NCI-H2196 (cell line): ENCODE results near the gene TNKS1BP1.

ENCODE experiments used
- DNase-seq: peaks from one replicate; lab custom pipeline; 2025; ENCODE audit not compliant: unreplicated experiment; lab: John Stamatoyannopoulos, UW

The TNKS1BP1 gene

DNA sequence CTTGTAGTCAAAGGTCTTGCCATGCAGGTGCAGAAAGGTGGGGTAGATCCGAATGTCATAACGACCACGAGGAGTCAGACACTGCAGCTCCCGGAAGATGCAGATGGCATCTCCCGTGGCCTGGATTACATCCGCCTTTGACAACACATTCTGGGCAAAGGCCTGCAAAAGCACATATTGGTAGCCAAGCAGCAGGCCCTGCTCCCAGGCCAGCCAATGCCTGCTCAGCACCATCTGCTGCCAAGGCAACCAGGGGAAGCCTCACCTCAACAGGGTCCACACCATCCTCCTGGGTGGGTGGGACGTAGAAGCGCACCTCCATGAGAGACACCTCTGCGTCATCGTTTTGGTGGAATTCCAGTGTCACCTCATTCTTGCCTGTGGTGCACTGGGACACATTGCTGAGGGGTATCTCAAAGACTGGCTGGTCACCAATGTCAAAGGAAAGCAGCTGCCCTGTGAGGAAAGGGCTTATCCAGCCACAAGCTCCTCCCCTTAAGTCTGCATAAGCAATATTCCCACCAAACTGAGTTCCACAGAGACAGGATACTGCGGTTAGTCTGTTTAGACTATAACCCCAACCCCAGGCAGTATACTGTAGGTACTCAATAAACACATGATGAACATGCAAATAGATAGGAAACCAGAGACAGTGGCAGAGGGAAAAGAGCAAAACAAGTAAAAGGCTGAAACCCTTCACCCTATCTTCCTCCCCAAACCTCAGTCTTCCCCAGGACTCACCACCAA is 8.1 kb upstream of the TNKS1BP1 start:
- no peak for DNase-seq

DNA sequence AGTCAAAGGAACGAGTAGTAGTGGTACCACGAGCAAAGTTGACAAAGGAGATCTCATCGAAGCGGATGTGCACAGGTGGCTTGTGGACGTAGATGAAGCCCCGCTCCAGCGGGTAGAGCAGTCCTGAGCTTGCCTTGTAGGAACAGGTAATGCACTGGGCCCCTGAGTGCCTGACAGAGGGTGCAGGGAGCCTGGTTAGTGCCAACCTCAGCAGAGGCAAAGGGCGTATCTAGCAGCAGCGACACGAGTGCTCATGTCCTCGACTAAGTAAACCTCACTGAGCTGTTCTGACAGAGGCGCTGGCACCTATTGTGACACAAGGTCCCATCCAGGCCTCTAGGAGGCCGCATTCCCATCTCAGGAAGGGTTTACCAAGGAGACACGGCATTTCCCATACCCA is 7.0 kb upstream of the TNKS1BP1 start:
- DNase-seq, result no peak

- no peak for DNase-seq
Measured at GRCh38 chr11:57330029-57330428, 5.3 kb upstream of the TNKS1BP1 start.

- no peak for DNase-seq
Measured at GRCh38 chr11:57327721-57328120, 3.0 kb upstream of the TNKS1BP1 start.

GRCh38 chr11:57325735-57326048 is 940 bp upstream of the TNKS1BP1 start:
- DNase-seq, result peak; percentile 67

DNA sequence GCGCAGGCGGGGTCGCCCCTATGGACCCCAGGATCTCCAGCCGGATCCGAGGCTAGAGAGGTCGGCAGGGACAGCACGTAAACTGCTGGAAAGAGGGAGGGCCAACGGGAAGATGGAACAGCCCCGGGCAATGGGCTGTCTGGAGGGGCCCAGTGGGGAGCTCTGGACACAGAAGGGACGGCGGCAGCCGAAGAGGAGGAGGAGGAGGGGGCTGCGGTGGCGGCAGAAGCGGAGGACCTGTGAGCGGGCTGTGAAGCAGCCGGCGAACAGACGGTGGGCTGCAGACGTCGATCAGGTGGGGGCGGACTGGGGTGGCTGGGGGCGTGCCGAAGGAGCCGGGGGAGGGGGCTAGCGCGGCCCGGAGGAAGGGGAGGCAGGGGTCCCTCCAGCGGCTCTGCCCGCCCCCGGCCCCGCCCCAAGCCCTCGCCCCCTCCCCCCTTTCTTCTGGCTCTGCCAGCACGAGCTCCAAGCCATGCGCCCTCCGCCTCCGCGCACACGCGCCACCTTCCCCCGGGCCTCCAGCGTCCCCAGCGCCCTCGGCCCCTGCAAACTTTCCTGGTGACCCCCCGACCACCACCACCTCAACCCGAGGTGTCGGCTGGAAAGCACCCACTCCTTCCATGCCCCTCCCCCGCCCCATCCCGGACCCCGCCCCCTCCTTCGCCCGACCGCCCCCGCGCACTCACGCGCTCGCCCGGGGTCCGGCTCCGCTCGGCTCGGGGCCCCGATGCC is 432 bp downstream of the TNKS1BP1 start:
- no peak for DNase-seq

- no peak for DNase-seq
Measured at GRCh38 chr11:57323855-57324153, 948 bp downstream of the TNKS1BP1 start.

- no peak for DNase-seq
Measured at GRCh38 chr11:57323167-57323854, 1.4 kb downstream of the TNKS1BP1 start.

DNA sequence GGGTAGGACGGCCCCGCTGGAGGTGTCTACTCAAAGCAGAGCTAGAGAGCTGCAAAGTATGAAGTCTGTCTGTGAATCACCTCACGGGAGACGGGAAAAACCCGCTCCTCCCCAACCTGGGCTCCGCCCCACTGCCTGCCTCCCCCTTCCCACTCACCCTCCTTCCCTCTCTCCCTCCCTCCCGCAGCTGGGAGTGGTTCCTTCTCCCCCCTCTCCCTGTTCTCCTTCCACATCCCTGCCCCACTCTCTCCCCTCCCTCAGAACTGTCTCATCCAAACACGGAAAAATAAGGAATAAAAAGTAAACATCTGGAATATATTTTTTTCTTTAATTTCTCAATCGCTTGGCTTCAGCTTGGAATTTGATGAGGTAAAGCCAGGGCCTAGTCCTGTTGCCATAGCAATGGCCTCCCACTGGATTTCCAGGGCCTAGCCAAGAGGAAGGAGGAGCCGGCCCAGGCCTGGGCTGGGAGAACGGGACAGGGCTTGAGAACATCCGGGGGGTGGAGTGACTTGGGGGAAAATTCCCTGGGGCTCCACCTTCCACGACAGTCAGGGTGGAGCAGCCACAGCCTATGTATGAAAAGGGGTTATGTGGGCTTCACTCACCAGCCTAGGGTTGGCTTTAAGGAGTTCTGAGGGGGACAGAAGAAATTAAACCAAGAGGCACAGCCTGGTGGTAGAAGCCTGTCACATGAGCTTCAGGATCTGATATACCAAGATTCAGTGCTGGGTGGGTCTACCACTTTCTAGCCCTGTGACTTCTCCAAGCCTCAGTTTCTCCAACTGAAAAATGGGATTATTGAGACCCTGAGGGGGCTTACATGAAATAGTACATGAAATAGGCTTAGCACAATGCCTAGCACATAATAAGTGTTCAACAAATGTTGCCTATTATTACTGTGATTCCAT is 2.2 kb downstream of the TNKS1BP1 start:
- peak; percentile 82 for DNase-seq

DNA sequence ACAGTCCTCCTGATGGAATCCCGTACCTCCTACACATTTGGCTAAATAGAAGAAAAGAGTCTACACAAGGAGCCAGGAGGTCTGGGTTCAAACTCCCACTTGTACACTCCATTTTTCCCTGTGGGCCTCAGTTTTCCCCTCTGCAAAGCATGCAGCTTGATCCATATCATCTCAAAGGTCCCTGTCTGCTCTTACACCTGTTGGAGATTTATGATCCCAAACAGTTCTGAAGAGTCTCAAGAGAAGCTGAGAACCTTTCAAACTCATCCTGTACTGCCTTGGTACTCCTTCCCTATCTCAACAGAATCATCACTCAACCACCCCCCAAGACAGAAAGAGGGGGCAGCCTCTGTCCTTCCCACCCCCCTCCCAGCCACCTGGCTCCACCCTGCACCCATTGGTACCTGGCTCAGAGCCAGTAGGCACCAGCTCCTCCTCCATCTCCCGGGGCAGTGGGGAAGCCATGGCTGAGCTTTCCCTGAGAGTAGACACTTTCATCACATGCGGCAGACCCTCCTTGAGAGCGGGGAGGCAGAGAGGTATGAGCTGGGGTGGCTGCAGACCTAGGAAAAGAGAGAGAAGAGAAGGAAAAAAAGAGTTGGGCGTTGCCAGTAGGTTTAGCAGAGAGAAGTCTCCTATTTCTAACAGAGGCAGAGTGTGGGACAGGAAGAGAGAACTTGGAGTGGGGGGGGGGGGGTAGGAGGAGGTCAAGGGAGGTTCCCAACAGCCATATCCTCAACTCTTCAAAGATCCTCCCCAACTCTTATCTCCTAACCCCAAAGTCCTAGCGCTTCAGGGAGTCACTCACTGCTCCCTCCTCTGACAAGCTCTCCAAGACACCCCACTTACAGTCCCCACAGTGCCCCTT is 3.1 kb downstream of the TNKS1BP1 start:
- DNase-seq, result peak; percentile 11

GRCh38 chr11:57320719-57321387 is 3.9 kb downstream of the TNKS1BP1 start:
- DNase-seq, result no peak

GRCh38 chr11:57320067-57320718 is 4.6 kb downstream of the TNKS1BP1 start:
- no peak for DNase-seq

DNA sequence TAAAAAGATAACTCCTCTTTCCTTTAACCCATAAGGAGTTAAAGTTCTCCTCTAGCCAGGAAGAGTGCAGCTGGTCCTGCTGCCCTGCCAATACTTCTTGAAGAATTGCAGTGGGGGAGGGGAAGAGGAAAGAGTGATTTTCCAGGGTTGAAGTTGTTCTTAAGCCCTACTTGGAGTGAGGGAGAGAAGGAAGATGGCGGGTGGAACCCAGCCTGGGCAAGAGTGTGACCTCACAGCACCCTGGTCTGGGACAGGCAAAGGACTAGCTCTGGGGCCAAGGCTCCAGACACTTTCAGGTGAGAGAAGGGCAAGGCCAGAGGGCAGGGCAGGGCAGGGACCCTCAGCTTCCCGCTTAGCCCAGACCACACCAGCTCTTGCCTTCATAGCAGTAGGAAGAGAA is 6.6 kb downstream of the TNKS1BP1 start:
- no peak for DNase-seq

DNA sequence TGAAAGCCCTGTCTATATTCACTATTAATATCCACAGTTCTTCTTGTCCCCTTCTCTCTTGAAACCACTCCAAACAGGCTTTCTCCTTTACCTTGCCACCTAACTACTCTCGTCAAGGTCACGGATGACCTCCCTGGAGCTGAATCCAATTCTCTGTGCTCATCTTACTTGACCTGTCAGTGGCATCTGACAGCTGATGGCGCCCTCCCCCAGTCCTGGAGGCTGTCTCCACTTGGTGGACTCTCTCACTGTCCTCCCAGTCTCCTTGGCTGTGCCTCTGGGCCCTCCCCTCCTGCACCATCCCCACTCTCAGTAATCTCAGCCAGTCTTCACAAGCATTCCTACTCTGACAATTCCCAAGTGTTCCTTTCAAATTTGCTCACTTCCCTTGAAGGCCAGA is 8.7 kb downstream of the TNKS1BP1 start:
- DNase-seq, result no peak

DNA sequence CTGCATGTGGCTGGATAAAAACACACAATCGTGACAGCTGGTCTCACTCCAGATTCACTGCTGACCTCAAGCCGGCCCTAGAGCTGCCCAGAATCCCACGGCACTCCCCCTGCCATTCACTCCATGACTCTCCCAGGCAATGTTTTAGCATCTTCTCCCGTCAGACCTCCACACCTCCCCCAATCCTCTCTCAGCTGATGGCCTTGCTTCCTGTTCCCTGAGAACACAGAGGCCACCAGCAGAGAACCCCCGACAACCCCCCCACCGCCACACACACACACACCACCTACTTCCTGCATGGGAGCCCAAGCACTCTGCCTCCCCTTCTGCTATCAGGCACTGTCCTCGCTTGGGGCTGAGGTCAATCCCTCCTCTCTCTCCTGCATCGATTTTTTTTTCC is 9.3 kb downstream of the TNKS1BP1 start:
- no peak for DNase-seq

GRCh38 chr11:57314221-57314973 is 10.4 kb downstream of the TNKS1BP1 start:
- DNase-seq, result no peak

DNA sequence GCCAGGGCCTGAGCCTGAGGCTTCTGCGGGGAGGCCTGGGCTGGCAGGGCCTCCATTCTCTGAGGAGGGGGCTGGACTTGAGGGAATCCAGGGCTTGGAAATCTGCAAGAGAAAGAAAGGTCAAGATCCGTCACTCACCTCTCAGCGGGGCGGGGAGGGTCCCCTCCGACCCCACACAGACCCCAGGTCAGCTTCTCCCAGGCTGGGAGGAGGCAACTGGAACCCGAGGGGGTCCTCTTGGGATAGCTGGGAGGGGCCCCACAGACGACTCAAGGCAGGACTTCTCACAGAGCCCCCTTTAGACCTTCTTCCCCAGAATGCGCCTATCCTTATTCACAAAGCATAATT is 11.0 kb downstream of the TNKS1BP1 start:
- no peak for DNase-seq

GRCh38 chr11:57313071-57313787 is 11.5 kb downstream of the TNKS1BP1 start:
- no peak for DNase-seq
